Measurements from ENCODE around the gene FUCA1.
A peak's percentile ranks its signal among the peaks of the same experiment; 100 is the strongest.

Gene FUCA1

GRCh38 chr1:23843644-23844043, 24.4 kb downstream of the FUCA1 start:
- Histone ChIP-seq H4K8ac (ENCODE audit: low read length) (no peak overlapping the region), H3K14ac (ENCODE audit: low read length in 2 of 2) (no peak overlapping the region), H3K9ac (ENCODE audit: low read length) (no peak overlapping the region), H3K27me3 (ENCODE audit: control insufficient read depth in 1 of 2, insufficient read depth in 1 of 2, low read length in 2 of 2) (peaks cover 0 to 14% of the 10 kb centered on the region in 2 experiments), H3K4ac (ENCODE audit: low read depth in 1 of 2, low read length in 2 of 2) (no peak overlapping the region), H3K79me1 (replicated peaks; ENCODE audit: low read length, poor library complexity, severe bottlenecking) (no peaks in the 10 kb centered on the region), H2BK120ac (ENCODE audit: low read depth, low read length) (no peak overlapping the region), H2AFZ (ENCODE audit: low read depth, low read length) (no peak overlapping the region), H3K36me3 (ENCODE audit: control insufficient read depth in 1 of 2, insufficient read depth in 2 of 2, low read depth in 1 of 2, low read length in 2 of 2) (peaks cover 3 to 11% of the 10 kb centered on the region in 2 experiments), H2AK5ac (ENCODE audit: low read length, severe bottlenecking) (no peak overlapping the region), H2BK12ac (ENCODE audit: low read length in 2 of 2) (no peak overlapping the region), H3K4me1 (ENCODE audit: control insufficient read depth, insufficient read depth, low read depth, low read length) (no peaks in the 10 kb centered on the region), H3K23ac (ENCODE audit: low read length in 2 of 2) (no peak overlapping the region), H3K9me3 (ENCODE audit: control insufficient read depth, low read length) (peaks cover 5% of the 10 kb centered on the region), H3K27ac (ENCODE audit: low read length, poor library complexity, severe bottlenecking) (no peak overlapping the region), H2BK5ac (ENCODE audit: low read depth, low read length, poor library complexity, severe bottlenecking) (no peak overlapping the region), H3K18ac (ENCODE audit: low read depth in 1 of 2, low read length in 2 of 2) (no peak overlapping the region), H4K91ac (ENCODE audit: low read length) (no peak overlapping the region), H3K4me2 (ENCODE audit: low read length, poor library complexity, severe bottlenecking) (no peak overlapping the region), H3K4me3 (ENCODE audit: insufficient read depth in 1 of 2, low read depth in 1 of 2, low read length in 2 of 2) (no peak overlapping the region), H2BK15ac (ENCODE audit: low read depth, poor library complexity, severe bottlenecking) (no peak overlapping the region)
- WGBS = 84% methylated on average over 2 of the region's 5 CpGs
- DNase-seq = no peak

DNA sequence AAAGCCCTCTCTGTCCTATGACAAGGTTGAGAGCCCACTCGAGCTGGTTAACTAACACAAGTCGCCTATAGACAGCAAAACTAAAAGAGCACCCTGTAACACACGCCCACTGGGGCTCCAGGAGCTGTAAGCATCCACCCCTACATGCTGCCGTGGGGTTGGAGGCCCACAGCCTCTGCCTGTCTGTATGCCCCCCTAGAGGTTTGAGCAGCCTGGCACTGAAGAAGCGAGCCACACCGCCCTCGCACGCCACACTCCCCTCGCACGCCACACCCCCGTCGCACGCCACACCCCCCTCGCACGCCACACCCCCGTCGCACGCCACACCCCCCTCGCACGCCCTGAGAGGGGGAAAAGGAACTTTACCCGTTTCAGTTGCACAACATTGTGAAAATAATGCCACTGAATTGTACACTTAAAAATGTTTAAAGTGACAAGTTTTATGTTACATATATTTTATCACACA, 29.7 kb downstream of the FUCA1 start:
- Histone ChIP-seq H2BK12ac (ENCODE audit: low read length in 2 of 2) (no peak overlapping the region), H2BK5ac (ENCODE audit: low read depth, low read length, poor library complexity, severe bottlenecking) (no peak overlapping the region), H3K9me3 (ENCODE audit: control insufficient read depth, low read length) (no peaks in the 10 kb centered on the region), H2BK120ac (ENCODE audit: low read depth, low read length) (no peak overlapping the region), H3K4me1 (ENCODE audit: control insufficient read depth, insufficient read depth, low read depth, low read length) (peaks cover 6% of the 10 kb centered on the region), H3K9ac (ENCODE audit: low read length) (peak overlapping the region; percentile 60), H2AK5ac (ENCODE audit: low read length, severe bottlenecking) (no peak overlapping the region), H4K91ac (ENCODE audit: low read length) (no peak overlapping the region), H3K27me3 (ENCODE audit: control insufficient read depth in 1 of 2, insufficient read depth in 1 of 2, low read length in 2 of 2) (peaks cover 10 to 28% of the 10 kb centered on the region in 2 experiments), H3K18ac (ENCODE audit: low read depth in 1 of 2, low read length in 2 of 2) (no peak overlapping the region), H3K27ac (ENCODE audit: low read length, poor library complexity, severe bottlenecking) (no peak overlapping the region), H3K4me3 (ENCODE audit: insufficient read depth in 1 of 2, low read depth in 1 of 2, low read length in 2 of 2) (peak overlapping the region in 1 of 2 experiments; percentile 72), H2AFZ (ENCODE audit: low read depth, low read length) (peak overlapping the region; percentile 60), H3K14ac (ENCODE audit: low read length in 2 of 2) (no peak overlapping the region), H4K8ac (ENCODE audit: low read length) (no peak overlapping the region), H3K4ac (ENCODE audit: low read depth in 1 of 2, low read length in 2 of 2) (no peak overlapping the region), H3K4me2 (ENCODE audit: low read length, poor library complexity, severe bottlenecking) (peak overlapping the region; percentile 92), H3K36me3 (ENCODE audit: control insufficient read depth in 1 of 2, insufficient read depth in 2 of 2, low read depth in 1 of 2, low read length in 2 of 2) (no peaks in the 10 kb centered on the region), H3K79me1 (replicated peaks; ENCODE audit: low read length, poor library complexity, severe bottlenecking) (no peaks in the 10 kb centered on the region), H3K23ac (ENCODE audit: low read length in 2 of 2) (peak overlapping the region in 1 of 2 experiments; percentile 11), H2BK15ac (ENCODE audit: low read depth, poor library complexity, severe bottlenecking) (no peak overlapping the region)
- DNase-seq = peak; percentile 81
- WGBS = 2% methylated on average over 13 of the region's 21 CpGs

GRCh38 chr1:23837908-23838307, 30.2 kb downstream of the FUCA1 start:
- H2BK120ac ChIP-seq (ENCODE audit: low read depth, low read length) = no peak overlapping the region
- no peak overlapping the region for H3K18ac ChIP-seq (ENCODE audit: low read depth in 1 of 2, low read length in 2 of 2)
- H2BK15ac ChIP-seq (ENCODE audit: low read depth, poor library complexity, severe bottlenecking) = no peak overlapping the region
- H3K79me1 ChIP-seq (replicated peaks; ENCODE audit: low read length, poor library complexity, severe bottlenecking) = no peaks in the 10 kb centered on the region
- H3K9me3 ChIP-seq (ENCODE audit: control insufficient read depth, low read length) = no peaks in the 10 kb centered on the region
- H4K91ac ChIP-seq (ENCODE audit: low read length) = no peak overlapping the region
- peak overlapping the region; percentile 60 for H2AFZ ChIP-seq (ENCODE audit: low read depth, low read length)
- H3K9ac ChIP-seq (ENCODE audit: low read length) = peak overlapping the region; percentile 38
- no peak overlapping the region for H2AK5ac ChIP-seq (ENCODE audit: low read length, severe bottlenecking)
- no peak overlapping the region for H2BK5ac ChIP-seq (ENCODE audit: low read depth, low read length, poor library complexity, severe bottlenecking)
- no peak overlapping the region for H3K23ac ChIP-seq (ENCODE audit: low read length in 2 of 2)
- H3K27ac ChIP-seq (ENCODE audit: low read length, poor library complexity, severe bottlenecking) = no peak overlapping the region
- H3K4me1 ChIP-seq (ENCODE audit: control insufficient read depth, insufficient read depth, low read depth, low read length) = peaks cover 6% of the 10 kb centered on the region
- peak overlapping the region in 1 of 2 experiments; percentile 72 for H3K4me3 ChIP-seq (ENCODE audit: insufficient read depth in 1 of 2, low read depth in 1 of 2, low read length in 2 of 2)
- no peak overlapping the region for H3K14ac ChIP-seq (ENCODE audit: low read length in 2 of 2)
- peak overlapping the region in 1 of 2 experiments; percentile 17 for H2BK12ac ChIP-seq (ENCODE audit: low read length in 2 of 2)
- peak overlapping the region; percentile 92 for H3K4me2 ChIP-seq (ENCODE audit: low read length, poor library complexity, severe bottlenecking)
- H3K27me3 ChIP-seq (ENCODE audit: control insufficient read depth in 1 of 2, insufficient read depth in 1 of 2, low read length in 2 of 2) = peaks cover 10 to 28% of the 10 kb centered on the region in 2 experiments
- no peak overlapping the region for H3K4ac ChIP-seq (ENCODE audit: low read depth in 1 of 2, low read length in 2 of 2)
- H4K8ac ChIP-seq (ENCODE audit: low read length) = peak overlapping the region; percentile 14
- DNase-seq = peak; percentile 11
- 8% methylated on average over 11 of the region's 13 CpGs for WGBS
- H3K36me3 ChIP-seq (ENCODE audit: control insufficient read depth in 1 of 2, insufficient read depth in 2 of 2, low read depth in 1 of 2, low read length in 2 of 2) = no peaks in the 10 kb centered on the region

GRCh38 chr1:23836037-23836436, 32.1 kb downstream of the FUCA1 start:
- Histone ChIP-seq H3K4me1 (ENCODE audit: control insufficient read depth, insufficient read depth, low read depth, low read length) (peaks cover 6% of the 10 kb centered on the region), H3K4me3 (ENCODE audit: insufficient read depth in 1 of 2, low read depth in 1 of 2, low read length in 2 of 2) (no peak overlapping the region), H3K27ac (ENCODE audit: low read length, poor library complexity, severe bottlenecking) (no peak overlapping the region), H2BK15ac (ENCODE audit: low read depth, poor library complexity, severe bottlenecking) (no peak overlapping the region), H2AFZ (ENCODE audit: low read depth, low read length) (no peak overlapping the region), H3K4me2 (ENCODE audit: low read length, poor library complexity, severe bottlenecking) (no peak overlapping the region), H3K36me3 (ENCODE audit: control insufficient read depth in 1 of 2, insufficient read depth in 2 of 2, low read depth in 1 of 2, low read length in 2 of 2) (no peaks in the 10 kb centered on the region), H2BK120ac (ENCODE audit: low read depth, low read length) (no peak overlapping the region), H3K4ac (ENCODE audit: low read depth in 1 of 2, low read length in 2 of 2) (no peak overlapping the region), H3K79me1 (replicated peaks; ENCODE audit: low read length, poor library complexity, severe bottlenecking) (no peaks in the 10 kb centered on the region), H3K18ac (ENCODE audit: low read depth in 1 of 2, low read length in 2 of 2) (no peak overlapping the region), H3K9ac (ENCODE audit: low read length) (no peak overlapping the region), H3K14ac (ENCODE audit: low read length in 2 of 2) (no peak overlapping the region), H4K91ac (ENCODE audit: low read length) (no peak overlapping the region), H2BK5ac (ENCODE audit: low read depth, low read length, poor library complexity, severe bottlenecking) (no peak overlapping the region), H2AK5ac (ENCODE audit: low read length, severe bottlenecking) (no peak overlapping the region), H4K8ac (ENCODE audit: low read length) (no peak overlapping the region), H3K27me3 (ENCODE audit: control insufficient read depth in 1 of 2, insufficient read depth in 1 of 2, low read length in 2 of 2) (peaks cover 10 to 15% of the 10 kb centered on the region in 2 experiments), H3K9me3 (ENCODE audit: control insufficient read depth, low read length) (no peaks in the 10 kb centered on the region), H2BK12ac (ENCODE audit: low read length in 2 of 2) (no peak overlapping the region), H3K23ac (ENCODE audit: low read length in 2 of 2) (no peak overlapping the region)
- no peak for DNase-seq
- WGBS = 76% methylated on average over 2 of the region's 3 CpGs
